Raji (cell line): ENCODE data around the gene MIF.

Experiments used
- POLR2A ChIP-seq: IDR thresholded peaks from 2 replicates; pipeline ENCODE4 v1.6.1; 2011; ENCODE audit warnings: low read depth, low read length, control low read depth; ENCODE audit not compliant: insufficient read depth

MIF gene

GRCh38 chr22:23868580-23868979, 25.6 kb upstream of the MIF start:
- no peak for TF ChIP-seq POLR2A

DNA sequence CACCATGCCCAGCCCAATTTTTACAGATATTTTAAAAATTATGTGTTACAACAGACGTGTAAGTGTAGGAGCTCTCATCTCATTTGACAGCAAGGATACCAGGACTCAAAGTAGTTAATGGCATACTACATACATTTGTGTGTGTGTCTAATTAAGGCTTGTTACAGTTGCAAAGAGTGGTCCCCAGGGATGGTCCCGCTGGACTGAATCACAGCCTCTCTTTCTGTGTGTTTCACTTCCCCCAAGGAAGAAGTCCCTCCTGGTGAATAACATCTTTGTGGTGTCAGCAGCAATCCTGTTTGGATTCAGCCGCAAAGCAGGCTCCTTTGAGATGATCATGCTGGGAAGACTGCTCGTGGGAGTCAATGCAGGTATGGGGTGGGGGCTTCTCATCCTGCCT, 19.3 kb upstream of the MIF start:
- TF ChIP-seq POLR2A, result no peak

DNA sequence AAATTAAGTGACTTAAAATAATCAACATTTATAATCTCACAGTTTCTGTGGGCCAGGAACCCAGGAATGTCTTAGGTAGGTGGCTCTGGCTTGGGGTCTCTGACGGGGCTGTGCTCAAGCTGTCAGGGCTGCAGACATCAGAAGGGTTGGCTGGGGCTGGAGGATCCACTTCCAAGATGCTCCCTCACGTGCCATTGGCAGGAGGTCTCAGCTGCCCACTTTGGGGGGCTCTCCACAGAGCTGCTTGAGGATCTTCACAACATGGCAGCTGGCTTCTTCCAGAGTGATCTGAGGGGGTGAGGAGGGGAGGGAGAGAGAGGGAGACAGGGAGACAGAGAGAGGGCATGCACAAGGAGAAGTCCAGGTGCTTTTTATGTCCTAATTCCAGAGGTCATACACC, 18.4 kb upstream of the MIF start:
- TF ChIP-seq POLR2A, result no peak

DNA sequence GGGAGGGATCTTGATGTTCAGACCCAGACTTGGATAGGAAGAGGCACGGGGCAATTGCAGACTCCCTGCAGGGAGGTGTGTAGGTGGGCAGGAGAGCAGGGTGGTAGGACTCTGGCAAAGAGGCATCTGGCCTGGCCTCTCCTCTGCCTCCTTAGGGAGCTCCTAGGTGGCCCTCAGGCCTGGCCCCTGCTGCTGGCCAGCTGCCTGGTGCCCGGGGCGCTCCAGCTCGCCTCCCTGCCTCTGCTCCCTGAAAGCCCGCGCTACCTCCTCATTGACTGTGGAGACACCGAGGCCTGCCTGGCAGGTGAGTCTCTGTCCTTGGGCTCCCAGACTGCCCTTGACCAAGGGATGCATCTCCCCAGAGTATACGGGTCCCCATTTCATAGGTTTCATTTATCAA, 16.6 kb upstream of the MIF start:
- TF ChIP-seq POLR2A, result no peak

GRCh38 chr22:23878219-23878618, 16.0 kb upstream of the MIF start:
- no peak for TF ChIP-seq POLR2A

DNA sequence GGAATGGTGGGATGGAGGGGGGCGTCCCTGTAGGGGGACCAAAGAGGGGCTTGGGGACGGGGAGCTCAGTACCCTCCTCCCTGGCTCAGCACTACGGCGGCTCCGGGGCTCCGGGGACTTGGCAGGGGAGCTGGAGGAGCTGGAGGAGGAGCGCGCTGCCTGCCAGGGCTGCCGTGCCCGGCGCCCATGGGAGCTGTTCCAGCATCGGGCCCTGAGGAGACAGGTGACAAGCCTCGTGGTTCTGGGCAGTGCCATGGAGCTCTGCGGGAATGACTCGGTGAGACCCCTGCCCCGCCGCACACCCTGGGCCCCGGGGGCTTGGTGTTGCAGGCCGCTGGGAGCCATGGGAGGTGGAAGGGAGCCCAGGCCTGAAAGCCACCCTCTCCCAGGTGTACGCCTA, 11.8 kb upstream of the MIF start:
- no peak for TF ChIP-seq POLR2A

DNA sequence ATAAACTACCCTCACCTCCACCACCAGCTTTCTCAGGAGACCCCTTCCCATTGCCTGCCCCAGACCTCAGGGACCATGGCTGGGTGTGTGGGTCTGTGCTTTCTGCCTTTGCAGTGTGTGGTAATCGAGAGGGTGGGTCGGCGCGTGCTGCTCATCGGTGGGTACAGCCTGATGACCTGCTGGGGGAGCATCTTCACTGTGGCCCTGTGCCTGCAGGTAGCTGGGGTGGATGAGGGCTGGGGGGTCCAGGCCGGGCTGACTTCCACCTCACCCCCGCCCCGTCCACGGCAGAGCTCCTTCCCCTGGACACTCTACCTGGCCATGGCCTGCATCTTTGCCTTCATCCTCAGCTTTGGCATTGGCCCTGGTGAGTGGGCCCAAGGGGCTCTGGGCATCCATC, 10.5 kb upstream of the MIF start:
- TF ChIP-seq POLR2A, result no peak

- TF ChIP-seq POLR2A, result no peak
Observed at GRCh38 chr22:23884140-23884539, 10.0 kb upstream of the MIF start.

DNA sequence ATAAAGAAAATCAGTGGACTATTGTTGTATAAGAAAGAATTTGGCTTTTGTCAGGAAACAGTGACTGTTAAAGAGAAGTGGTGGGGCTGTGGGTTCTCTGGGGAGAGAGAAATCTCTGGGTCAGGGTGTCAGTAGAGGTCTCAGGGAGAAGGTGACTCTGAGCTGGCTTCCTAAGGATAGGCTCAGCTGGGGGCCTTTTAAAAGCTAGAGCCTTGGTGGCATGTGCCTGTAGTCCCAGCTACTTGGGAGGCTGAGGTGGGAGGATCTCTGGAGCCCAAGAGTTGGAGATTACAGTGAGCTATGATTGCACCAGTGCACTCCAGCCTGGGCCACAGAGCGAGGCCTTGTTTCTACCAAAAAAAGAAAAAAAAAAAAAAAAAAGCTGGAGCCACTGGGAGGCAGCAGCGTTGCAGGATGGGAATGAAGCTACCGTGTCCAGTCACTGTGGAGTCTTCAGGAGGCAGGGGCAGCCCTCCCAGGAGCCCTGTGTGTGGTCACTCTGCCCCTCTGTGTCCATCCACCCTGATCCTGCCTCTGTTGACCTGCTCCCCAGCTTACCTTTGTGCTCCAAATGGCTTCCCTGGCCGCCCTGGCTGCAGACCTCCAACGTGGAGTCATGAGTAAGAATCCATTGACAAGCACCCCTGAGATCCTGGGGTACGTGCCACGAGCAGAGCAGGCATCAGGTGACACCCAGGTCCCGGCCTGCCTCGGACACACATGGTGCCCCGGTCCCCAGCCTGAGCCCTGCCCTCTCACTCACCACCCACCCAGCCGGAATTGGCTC, 5.4 kb upstream of the MIF start:
- no peak for TF ChIP-seq POLR2A

DNA sequence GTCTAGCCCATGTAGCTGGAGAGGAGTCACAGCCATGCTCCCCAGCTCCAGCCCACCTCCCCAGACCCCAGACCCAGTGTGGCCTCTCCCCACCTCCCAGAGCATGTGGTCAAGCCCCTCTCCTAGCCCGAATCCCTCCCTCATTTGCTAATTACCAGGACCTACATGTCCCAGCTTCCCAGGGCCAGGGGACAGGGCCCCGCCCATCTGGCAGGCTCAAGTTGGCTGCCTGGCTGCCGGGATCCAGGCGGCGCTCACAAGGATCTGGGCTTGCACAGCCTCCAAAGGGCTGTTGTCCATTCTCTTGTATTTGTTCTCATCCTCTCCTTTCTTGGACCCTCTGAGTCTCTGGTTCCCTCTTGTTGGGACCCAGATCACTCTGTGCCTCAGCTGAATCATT, 4.6 kb upstream of the MIF start:
- no peak for TF ChIP-seq POLR2A

- TF ChIP-seq POLR2A, result no peak
Observed at GRCh38 chr22:23891726-23892125, 2.5 kb upstream of the MIF start.

GRCh38 chr22:23892130-23892529, 2.1 kb upstream of the MIF start:
- no peak for TF ChIP-seq POLR2A

GRCh38 chr22:23892706-23893105, 1.5 kb upstream of the MIF start:
- no peak for TF ChIP-seq POLR2A

DNA sequence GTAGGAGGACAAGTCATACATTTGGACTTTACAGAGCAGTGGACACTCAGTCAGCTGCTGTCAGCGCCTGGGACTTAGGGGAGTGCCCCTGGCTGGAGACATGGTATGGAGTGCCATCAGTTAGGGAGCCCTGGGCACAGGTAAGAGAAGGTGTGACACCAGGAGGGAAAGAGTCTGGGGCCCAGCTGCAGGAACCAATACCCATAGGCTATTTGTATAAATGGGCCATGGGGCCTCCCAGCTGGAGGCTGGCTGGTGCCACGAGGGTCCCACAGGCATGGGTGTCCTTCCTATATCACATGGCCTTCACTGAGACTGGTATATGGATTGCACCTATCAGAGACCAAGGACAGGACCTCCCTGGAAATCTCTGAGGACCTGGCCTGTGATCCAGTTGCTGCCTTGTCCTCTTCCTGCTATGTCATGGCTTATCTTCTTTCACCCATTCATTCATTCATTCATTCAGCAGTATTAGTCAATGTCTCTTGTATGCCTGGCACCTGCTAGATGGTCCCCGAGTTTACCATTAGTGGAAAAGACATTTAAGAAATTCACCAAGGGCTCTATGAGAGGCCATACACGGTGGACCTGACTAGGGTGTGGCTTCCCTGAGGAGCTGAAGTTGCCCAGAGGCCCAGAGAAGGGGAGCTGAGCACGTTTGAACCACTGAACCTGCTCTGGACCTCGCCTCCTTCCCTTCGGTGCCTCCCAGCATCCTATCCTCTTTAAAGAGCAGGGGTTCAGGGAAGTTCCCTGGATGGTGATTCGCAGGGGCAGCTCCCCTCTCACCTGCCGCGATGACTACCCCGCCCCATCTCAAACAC, 850 bp upstream of the MIF start:
- TF ChIP-seq POLR2A, result no peak

- TF ChIP-seq POLR2A, result no peak
Observed at GRCh38 chr22:23894710-23895598, 771 bp downstream of the MIF start.
